OCI-LY7 (cell line): ENCODE data around the gene BCL7A.

Experiments used
- CTCF ChIP-seq: fragments of 200-600 bp; sonication (generic); conservative IDR thresholded peaks from 2 replicates; pipeline ENCODE4 v1.5.1; 2014; ENCODE audit warnings: mild to moderate bottlenecking, antibody characterized with exemption, low read length, moderate library complexity, mixed read lengths
- EZH2phosphoT487 ChIP-seq: fragments of 200-600 bp; sonication (generic); IDR thresholded peaks from 2 replicates; pipeline ENCODE4 v1.6.1; 2018; ENCODE audit warnings: low read depth, borderline replicate concordance, mild to moderate bottlenecking, mixed run types, antibody characterized with exemption, low read length, moderate library complexity, mixed read lengths

GRCh38 chr12:122094735-122095631, 73.3 kb downstream of the BCL7A start:
- TF ChIP-seq CTCF (no peak), EZH2phosphoT487 (no peak)
